SU-DHL-6 (cell line): ENCODE results near the gene TMEM120B.

Source experiments
- H2AFZ ChIP-seq: fragments of 200-600 bp; sonication (generic); 2 replicates; pipeline ENCODE4 v1.6.1; 2014; ENCODE audit warnings: low read depth, mild to moderate bottlenecking, moderate library complexity, mixed read lengths, antibody characterized with exemption, low read length; ENCODE audit not compliant: severe bottlenecking
- H3F3A ChIP-seq: fragments of 200-600 bp; shearing (Covaris generic); 2 replicates; pipeline ENCODE4 v1.6.0; 2016; ENCODE audit warnings: antibody characterized with exemption, mild to moderate bottlenecking; ENCODE audit not compliant: insufficient read depth
- H3K27ac ChIP-seq: fragments of 200-600 bp; sonication (generic); 2 replicates; pipeline ENCODE4 v1.5.1; 2016; ENCODE audit warnings: low read depth, mild to moderate bottlenecking, low read length, moderate library complexity, mixed read lengths
- H3K27me3 ChIP-seq: fragments of 200-600 bp; sonication (generic), shearing (Covaris generic); 2 replicates; pipeline ENCODE4 v1.6.0; 2014; ENCODE audit warnings: mild to moderate bottlenecking, low read length
- H3K36me3 ChIP-seq: fragments of 200-600 bp; sonication (generic); 2 replicates; pipeline ENCODE4 v1.6.1; 2014; ENCODE audit warnings: mild to moderate bottlenecking, low read length, mixed read lengths
- H3K4me2 ChIP-seq: fragments of 300-600, 200-600 bp; shearing (Covaris generic), sonication (generic); 2 replicates; pipeline ENCODE4 v1.6.0; 2014; ENCODE audit warnings: low read length, low read depth, mild to moderate bottlenecking; ENCODE audit not compliant: poor library complexity, severe bottlenecking
- H3K4me3 ChIP-seq: fragments of 200-600 bp; sonication (generic); 2 replicates; pipeline ENCODE4 v1.5.1; 2014; ENCODE audit warnings: antibody characterized with exemption, low read length, mild to moderate bottlenecking, mixed read lengths; ENCODE audit not compliant: insufficient read depth, poor library complexity, severe bottlenecking
- H3K79me2 ChIP-seq: fragments of 200-600 bp; sonication (generic); 2 replicates; pipeline ENCODE4 v1.6.1; 2014; ENCODE audit warnings: mild to moderate bottlenecking, low read length, moderate library complexity; ENCODE audit not compliant: insufficient read depth
- H3K9ac ChIP-seq: fragments of 200-600 bp; sonication (generic); 2 replicates; pipeline ENCODE4 v1.7.0; 2014; ENCODE audit warnings: mild to moderate bottlenecking, low read length
- H3K9me2 ChIP-seq: fragments of 200-600 bp; sonication (generic); replicated peaks from 2 replicates; pipeline ENCODE4 v1.6.1; 2014; ENCODE audit warnings: low read length; ENCODE audit not compliant: insufficient read depth
- H3K9me3 ChIP-seq: fragments of 200-600 bp; sonication (generic); 2 replicates; pipeline ENCODE4 v1.6.1; 2014; ENCODE audit warnings: low read length, mixed read lengths; ENCODE audit not compliant: insufficient read depth
- H4K20me1 ChIP-seq: fragments of 200-600 bp; sonication (generic); 2 replicates; pipeline ENCODE4 v1.6.1; 2014; ENCODE audit warnings: low read depth, mild to moderate bottlenecking, antibody characterized with exemption, low read length, moderate library complexity, mixed read lengths
- CTCF ChIP-seq: fragments of 200-600 bp; sonication (generic); IDR thresholded peaks from one replicate; pipeline ENCODE4 v1.5.1; 2017; ENCODE audit warnings: antibody characterized with exemption, mild to moderate bottlenecking, low read length, moderate library complexity; ENCODE audit not compliant: insufficient read depth, poor library complexity, severe bottlenecking
- EZH2phosphoT487 ChIP-seq: fragments of 200-600 bp; sonication (generic), shearing (Covaris generic); conservative IDR thresholded peaks from 2 replicates; pipeline ENCODE4 v1.6.1; 2018; ENCODE audit warnings: mild to moderate bottlenecking, antibody characterized with exemption, low read length, moderate library complexity, mixed read lengths

The TMEM120B gene

GRCh38 chr12:121792607-121793439 is 80.3 kb downstream of the TMEM120B start:
- Histone ChIP-seq H3K9ac (peak overlapping the region; percentile 92), H3K4me2 (peak overlapping the region; percentile 81), H3K9me3 (no peaks in the 10 kb centered on the region), H3K79me2 (peaks cover 39% of the 10 kb centered on the region), H3K4me3 (peak overlapping the region; percentile 85), H3K9me2 (no peaks in the 10 kb centered on the region), H3K27ac (peak overlapping the region; percentile 74), H3F3A (peaks cover 31% of the 10 kb centered on the region), H4K20me1 (no peaks in the 10 kb centered on the region), H2AFZ (no peak overlapping the region), H3K36me3 (no peaks in the 10 kb centered on the region), H3K27me3 (no peaks in the 10 kb centered on the region)
- TF ChIP-seq CTCF (no peak), EZH2phosphoT487 (no peak)

GRCh38 chr12:121793440-121793837 is 80.9 kb downstream of the TMEM120B start, which contains the start of gene RHOF:
Gene RHOF, minus strand, starts transcription at chr12:121793688. Its CDS starts 55 bp downstream, at chr12:121793633.
- no peaks in the 10 kb centered on the region for H4K20me1 ChIP-seq
- H2AFZ ChIP-seq = peak within 1 kb of the TSS; percentile 79
- peak within 1 kb of the TSS; percentile 74 for H3K27ac ChIP-seq
- H3K4me3 ChIP-seq = peak within 1 kb of the TSS; percentile 85
- H3K9me2 ChIP-seq = no peaks in the 10 kb centered on the region
- no peaks in the 10 kb centered on the region for H3K27me3 ChIP-seq
- H3K4me2 ChIP-seq = peak within 1 kb of the TSS; percentile 81
- peak within 1 kb of the TSS; percentile 92 for H3K9ac ChIP-seq
- TF ChIP-seq CTCF (no peak), EZH2phosphoT487 (no peak)
- H3K79me2 ChIP-seq = peaks cover 33% of the 10 kb centered on the region
- peaks cover 31% of the 10 kb centered on the region for H3F3A ChIP-seq
- H3K36me3 ChIP-seq = no peaks in the 10 kb centered on the region
- no peaks in the 10 kb centered on the region for H3K9me3 ChIP-seq

GRCh38 chr12:121793838-121794533 is 81.4 kb downstream of the TMEM120B start:
- peak overlapping the region; percentile 79 for H2AFZ ChIP-seq
- H3K27ac ChIP-seq = peak overlapping the region; percentile 74
- peaks cover 30% of the 10 kb centered on the region for H3K79me2 ChIP-seq
- TF ChIP-seq EZH2phosphoT487 (no peak), CTCF (peak; percentile 97)
- H3K9me3 ChIP-seq = no peaks in the 10 kb centered on the region
- H3K36me3 ChIP-seq = no peaks in the 10 kb centered on the region
- H3K27me3 ChIP-seq = no peaks in the 10 kb centered on the region
- H3K4me3 ChIP-seq = peak overlapping the region; percentile 85
- H3K9me2 ChIP-seq = no peaks in the 10 kb centered on the region
- H4K20me1 ChIP-seq = no peaks in the 10 kb centered on the region
- H3K9ac ChIP-seq = peak overlapping the region; percentile 92
- H3F3A ChIP-seq = peaks cover 34% of the 10 kb centered on the region
- H3K4me2 ChIP-seq = peak overlapping the region; percentile 81
